HG03095 (cell line): ENCODE measurements around the gene UBE2N.
A peak's percentile ranks its signal among the peaks of the same experiment; 100 is the strongest.

Source experiments
- ATAC-seq: cut with Tn5 transposase; IDR thresholded peaks from one replicate; pipeline ENCODE4 v1.9.1; 2021; ENCODE audit warnings: moderate library complexity; ENCODE audit not compliant: unreplicated experiment

Gene UBE2N

GRCh38 chr12:93441617-93442410 lies at the start of gene UBE2N:
Gene UBE2N (minus strand): TSS chr12:93441947. CDS start chr12:93441884, 63 bp downstream.
- ATAC-seq, result peak; percentile 72

- ATAC-seq, result no peak
Measured at GRCh38 chr12:93484315-93484981, 42.7 kb upstream of the UBE2N start.

GRCh38 chr12:93483151-93483807 lies 41.5 kb upstream of the UBE2N start:
- no peak for ATAC-seq

- no peak for ATAC-seq
Measured at GRCh38 chr12:93482721-93483120, 41.0 kb upstream of the UBE2N start.

GRCh38 chr12:93476555-93476954 lies 34.8 kb upstream of the UBE2N start:
- no peak for ATAC-seq

- ATAC-seq, result no peak
Measured at GRCh38 chr12:93469386-93469785, 27.6 kb upstream of the UBE2N start.

- ATAC-seq, result peak; percentile 22
Measured at GRCh38 chr12:93468008-93468371, 26.2 kb upstream of the UBE2N start.

GRCh38 chr12:93467351-93468007 lies 25.7 kb upstream of the UBE2N start, which contains the start of gene MRPL42:
Gene MRPL42 (plus strand): TSS chr12:93467514. CDS start chr12:93469286, 1,772 bp downstream.
- peak; percentile 85 for ATAC-seq

GRCh38 chr12:93466625-93467350 lies 25.0 kb upstream of the UBE2N start:
- ATAC-seq, result no peak

- ATAC-seq, result no peak
Measured at GRCh38 chr12:93465841-93466240, 24.1 kb upstream of the UBE2N start.

GRCh38 chr12:93461503-93461902 lies 19.8 kb upstream of the UBE2N start:
- ATAC-seq, result no peak

- ATAC-seq, result no peak
Measured at GRCh38 chr12:93460902-93461301, 19.2 kb upstream of the UBE2N start.

- ATAC-seq, result no peak
Measured at GRCh38 chr12:93460003-93460402, 18.3 kb upstream of the UBE2N start.

- no peak for ATAC-seq
Measured at GRCh38 chr12:93459097-93459496, 17.4 kb upstream of the UBE2N start.

- ATAC-seq, result no peak
Measured at GRCh38 chr12:93456077-93456476, 14.3 kb upstream of the UBE2N start.

GRCh38 chr12:93453633-93454032 lies 11.9 kb upstream of the UBE2N start:
- ATAC-seq, result no peak

GRCh38 chr12:93451423-93452158 lies 9.8 kb upstream of the UBE2N start:
- no peak for ATAC-seq

- peak; percentile 94 for ATAC-seq
Measured at GRCh38 chr12:93449277-93449676, 7.5 kb upstream of the UBE2N start.

GRCh38 chr12:93448796-93449195 lies 7.0 kb upstream of the UBE2N start:
- ATAC-seq, result no peak
